Stimulated activated CD8-positive, alpha-beta memory T cell treated with anti-CD3 and anti-CD28 coated beads, Interleukin-4, amount 100 ng/mL, for 48 hours (primary cell): ENCODE results near the gene PDE7B.
"Not testable (repeated sequence)": the region's sequence is repeated elsewhere in the genome, so short reads cannot be mapped to it uniquely, and the experiment has no call there.

Source experiments
- DNase-seq: peaks from one replicate; pipeline ENCODE4 v3.0.0-alpha.2; 2020

The PDE7B gene

DNA sequence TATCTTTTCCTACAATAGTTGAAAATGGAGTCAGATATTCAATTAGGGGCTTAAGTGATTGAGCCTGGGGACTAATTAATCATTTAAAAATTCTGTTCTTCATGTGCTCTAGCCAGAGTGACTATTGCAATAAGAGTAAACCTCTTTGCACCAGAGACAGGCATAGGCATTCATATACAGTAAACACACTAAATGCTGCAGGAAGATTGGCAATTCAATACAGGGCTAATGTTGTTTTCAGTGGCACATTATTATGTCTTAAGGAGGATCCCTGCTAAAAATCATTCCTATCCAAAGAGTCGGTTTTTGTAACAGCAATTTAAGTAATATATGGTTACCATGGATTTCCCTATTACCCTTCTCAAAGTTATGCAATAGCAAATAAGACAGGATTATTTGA, 1.2 kb downstream of the PDE7B start:
- DNase-seq, result no peak

DNA sequence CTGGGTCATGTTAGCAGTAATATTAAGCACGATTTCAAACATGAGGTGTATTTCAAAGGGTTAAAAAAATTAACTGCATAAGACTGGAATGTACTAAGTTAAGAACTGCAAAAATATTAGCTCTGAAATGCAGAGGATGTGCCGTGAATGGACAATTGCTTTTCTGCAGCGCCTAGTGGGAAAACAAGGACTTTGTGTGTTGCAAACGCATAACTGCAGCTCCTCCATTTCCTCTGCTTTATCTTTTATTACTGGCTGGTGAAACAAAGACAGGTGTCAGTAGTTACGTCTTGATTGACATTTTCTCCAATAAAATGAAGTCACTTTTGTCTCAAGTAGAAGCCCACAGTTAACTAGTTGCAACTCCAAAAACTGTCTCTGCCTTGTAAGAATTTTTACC, 1.7 kb downstream of the PDE7B start:
- no peak for DNase-seq

DNA sequence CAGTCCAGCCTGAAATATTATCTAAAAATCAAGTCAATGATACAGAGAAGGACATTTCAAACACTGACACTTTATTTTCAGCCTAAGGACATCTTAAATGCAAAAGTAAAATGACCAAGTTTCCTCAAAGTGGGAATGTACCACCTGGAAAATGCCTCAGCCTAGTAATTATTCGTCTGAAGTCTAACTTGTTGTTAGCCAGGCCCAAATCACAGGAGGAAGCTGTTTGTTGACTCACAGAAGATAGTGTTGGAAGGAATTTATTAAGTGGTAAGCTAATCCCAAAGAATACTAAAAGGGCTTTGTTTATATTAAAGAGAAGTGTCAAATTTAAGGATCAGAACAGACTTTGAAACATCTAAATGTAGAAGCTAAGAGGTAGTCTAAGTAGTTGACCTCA, 2.5 kb downstream of the PDE7B start:
- no peak for DNase-seq

DNA sequence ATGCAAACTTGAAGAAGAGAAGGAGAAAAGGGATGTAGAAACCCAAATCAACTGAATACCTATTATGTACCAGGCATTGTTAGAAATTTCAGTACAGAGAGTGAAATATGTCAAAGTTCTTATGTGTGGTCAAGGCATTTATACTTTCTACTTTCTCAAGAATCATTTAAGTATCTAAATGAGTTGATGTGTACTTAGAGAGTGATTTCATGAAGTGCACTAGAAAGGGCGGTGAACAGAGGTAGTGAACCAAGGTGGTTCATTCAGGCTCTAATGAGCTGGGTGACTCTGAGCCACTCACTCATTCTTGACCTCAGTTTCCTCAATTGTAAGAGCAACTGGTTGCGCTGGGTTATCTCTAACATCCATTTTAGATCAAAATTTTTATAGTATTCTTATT, 3.3 kb downstream of the PDE7B start:
- DNase-seq, result no peak

DNA sequence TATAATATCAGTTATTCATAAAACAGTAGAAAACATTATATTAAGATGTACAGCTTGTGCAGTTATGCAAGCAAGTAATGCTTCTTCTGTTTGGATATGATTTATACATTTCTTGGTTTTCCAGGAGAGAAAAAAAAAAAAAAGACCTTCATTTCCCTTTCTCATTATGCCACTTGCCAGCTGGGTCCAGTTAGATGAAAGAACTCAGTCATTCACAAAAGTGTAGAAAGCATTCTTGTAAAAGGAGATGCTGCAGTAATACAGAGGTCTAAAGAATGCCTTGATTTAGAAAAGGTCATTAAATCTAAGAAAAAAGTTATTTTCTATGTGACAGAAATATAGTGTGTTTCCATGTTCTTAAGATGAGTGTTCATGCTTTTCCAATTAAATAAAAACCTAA, 7.4 kb downstream of the PDE7B start:
- no peak for DNase-seq

DNA sequence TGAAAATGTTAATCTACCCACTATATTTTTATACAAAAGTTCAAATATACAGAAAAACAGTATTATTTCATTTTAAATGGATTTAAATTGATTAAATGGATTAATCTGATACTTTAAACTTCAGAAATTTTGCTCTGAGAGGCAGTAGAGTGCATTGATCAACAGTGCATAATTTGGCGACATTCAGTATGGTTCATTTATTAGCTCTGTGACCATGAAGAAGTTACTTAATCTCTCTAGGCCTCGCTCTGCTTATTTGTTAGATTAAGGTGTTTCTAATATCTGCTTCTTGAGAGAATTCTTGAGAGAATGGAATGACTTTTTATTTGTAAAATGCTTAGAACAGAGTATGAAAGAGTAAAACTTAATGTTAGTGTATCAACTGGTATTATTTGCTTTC, 8.9 kb downstream of the PDE7B start:
- no peak for DNase-seq

DNA sequence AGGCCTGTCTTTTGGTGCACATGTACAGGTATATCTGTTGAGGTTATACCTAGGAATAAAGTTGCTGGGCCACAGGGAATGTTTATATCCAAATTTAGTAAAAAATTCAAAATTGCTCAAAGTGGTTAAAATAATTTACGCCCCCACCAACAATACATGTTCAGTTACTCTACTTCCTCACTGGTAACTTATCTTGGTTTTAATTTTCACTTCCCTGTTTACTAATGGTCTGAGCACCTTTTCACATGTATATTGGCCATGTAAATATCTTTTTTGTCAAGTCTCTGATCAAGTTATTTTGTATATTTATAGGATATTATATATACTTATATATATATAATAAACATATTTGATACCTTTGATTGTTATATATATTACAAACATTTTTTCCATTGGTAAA, 9.7 kb downstream of the PDE7B start:
- no peak for DNase-seq

DNA sequence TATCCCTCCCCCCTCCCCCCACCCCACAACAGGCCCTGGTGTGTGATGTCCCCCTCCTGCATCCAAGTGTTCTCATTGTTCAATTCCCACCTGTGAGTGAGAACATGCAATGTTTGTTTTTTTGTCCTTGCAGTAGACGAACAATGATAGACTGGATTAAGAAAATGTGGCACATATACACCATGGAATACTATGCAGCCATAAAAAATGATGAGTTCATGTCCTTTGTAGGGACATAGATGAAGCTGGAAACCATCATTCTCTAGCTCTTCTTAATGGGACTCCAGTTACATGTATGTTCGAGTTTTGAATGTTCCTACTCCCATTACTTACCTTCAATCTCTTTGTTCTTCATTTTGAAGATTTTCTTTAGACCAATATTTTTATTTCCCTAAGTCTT, 13.4 kb downstream of the PDE7B start:
- not testable (repeated sequence) for DNase-seq

DNA sequence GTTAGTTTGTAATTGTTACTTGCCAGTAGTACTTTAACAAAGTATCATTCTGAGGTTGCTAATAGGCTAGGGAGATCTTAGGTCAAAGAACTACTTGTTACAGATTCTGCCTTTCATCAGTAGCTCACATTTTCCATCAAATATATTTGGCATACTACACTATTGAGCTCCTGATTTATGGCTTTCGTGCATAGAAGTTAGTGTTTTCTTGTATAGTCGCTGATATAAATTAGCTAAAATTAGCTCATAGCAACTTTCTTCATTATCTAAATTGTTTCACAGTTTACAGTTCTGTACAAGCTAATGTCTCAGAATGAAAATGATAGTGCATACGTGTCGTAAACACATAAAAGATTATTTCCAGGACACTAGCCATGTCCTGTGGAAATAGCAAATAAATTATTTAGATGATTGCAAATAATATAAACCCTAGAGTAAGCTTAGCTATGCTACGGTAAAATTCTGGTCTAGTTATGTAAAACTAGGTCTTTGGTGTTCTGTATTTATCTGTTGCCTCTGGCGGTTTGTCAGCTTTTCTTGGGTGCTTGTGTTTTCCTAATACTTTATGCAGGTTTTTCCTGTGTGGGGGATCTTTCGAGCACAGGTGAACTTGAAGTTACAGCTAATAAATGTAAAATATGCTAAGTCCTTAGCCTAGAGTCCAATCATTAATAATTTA, 15.1 kb downstream of the PDE7B start:
- no peak for DNase-seq

DNA sequence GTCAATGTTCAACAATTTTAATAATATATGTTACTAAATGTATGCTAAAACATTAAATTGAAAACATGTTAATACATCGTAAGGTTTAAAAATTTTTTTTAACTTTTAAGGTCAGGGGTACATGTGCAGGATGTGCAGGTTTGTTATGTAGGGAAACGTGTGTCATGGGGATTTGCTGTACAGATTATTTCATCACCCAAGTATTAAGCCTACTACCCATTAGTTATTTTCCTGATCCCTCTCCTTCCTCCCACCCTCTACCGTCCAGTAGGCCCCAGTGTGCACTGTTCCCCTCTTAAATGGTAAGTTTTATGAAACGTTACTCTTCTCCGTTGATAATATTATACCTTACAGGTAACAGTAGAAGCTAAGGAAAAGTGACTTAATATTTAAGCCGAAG, 15.8 kb downstream of the PDE7B start:
- no peak for DNase-seq

DNA sequence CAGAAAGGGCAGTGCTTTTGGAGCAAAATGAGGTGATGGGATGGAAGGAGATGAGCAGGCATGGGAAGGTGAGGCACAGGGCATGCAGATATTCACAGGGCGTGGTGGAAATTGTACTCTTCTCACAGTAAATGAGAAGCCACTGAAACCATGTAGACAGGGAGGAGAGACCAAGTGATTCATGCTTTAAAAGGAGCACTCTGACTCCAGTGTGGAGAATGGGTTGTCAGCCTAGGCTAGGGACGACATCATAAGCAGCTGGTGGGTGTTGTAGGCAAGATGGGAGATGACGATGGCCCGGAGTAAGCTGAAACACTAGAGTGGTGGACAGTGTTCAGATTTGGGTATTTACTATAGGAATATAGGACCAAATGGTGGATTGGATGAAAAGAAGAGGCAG, 18.4 kb downstream of the PDE7B start:
- DNase-seq, result no peak

DNA sequence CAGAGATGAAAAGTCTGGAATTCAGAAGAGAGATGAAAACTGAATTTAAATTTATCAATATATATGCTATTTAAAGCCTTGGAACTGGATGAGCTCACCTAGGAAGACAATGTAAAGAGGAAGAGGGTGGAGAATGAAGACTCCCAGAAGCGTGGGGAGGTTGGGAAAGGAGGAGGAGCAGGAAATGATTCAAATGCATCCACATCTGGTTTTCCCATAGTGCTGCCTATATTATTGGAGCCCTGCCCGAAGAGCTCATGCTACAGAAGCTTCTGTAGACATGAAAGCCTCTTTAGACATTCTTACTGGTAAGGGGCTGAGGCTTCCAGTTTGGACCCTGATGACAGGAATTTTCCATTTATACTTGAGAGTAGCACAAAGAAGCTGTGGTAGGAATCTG, 19.2 kb downstream of the PDE7B start:
- no peak for DNase-seq

DNA sequence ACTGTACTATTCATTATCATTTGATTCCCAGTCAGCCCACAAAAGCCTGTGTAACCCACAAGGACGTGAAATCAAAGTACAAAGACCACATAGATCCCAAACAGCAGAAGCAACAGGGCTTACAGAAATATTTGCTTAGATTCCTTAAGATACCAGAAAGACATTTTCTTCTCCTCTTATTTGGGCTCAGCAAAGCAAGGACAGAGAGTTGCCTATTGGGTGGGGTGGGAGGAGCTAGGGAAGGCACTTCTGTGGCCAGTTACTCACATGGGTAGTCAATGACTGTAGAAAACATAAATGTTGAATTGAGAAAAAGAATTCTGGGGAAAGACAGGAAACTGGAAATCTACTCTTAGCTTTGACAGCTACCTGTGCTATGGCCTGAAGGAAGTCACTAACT, 19.8 kb downstream of the PDE7B start:
- DNase-seq, result no peak

DNA sequence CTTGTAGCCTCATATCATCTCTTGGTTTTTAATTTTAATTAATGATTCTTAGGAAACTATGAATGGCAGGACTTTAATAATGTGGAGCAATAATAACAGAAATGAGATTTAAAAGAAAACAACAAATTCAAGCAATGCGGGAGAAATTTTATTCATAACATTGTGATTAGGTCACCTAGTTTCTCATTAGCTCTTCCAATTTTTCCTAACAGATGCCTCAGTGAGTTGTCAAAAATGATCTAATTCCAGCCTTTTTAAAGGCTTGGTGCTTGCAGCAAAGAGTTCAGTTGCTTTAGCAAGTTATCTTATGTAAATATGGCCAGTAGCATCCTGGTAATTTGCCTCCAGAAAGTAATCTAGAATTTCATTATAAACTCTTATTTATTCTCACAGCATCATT, 20.4 kb downstream of the PDE7B start:
- no peak for DNase-seq

DNA sequence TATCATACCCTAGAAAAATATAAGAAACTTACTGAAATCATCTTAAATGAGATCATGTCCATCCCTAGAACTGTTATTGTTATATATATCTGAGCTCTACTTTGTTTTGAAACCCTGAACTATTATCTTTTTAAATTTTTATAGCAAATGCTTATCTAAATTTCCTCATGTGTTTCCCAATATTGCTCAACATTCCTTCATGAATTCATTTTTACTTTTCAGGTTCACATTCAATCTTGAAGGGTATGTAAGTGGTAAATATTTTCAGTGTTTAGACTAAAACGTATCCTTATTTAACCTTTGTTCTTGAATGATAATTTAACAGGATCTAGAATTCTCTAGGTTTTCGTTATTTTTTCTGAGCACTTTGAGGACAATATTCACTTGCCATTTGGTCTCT, 23.9 kb downstream of the PDE7B start:
- no peak for DNase-seq

DNA sequence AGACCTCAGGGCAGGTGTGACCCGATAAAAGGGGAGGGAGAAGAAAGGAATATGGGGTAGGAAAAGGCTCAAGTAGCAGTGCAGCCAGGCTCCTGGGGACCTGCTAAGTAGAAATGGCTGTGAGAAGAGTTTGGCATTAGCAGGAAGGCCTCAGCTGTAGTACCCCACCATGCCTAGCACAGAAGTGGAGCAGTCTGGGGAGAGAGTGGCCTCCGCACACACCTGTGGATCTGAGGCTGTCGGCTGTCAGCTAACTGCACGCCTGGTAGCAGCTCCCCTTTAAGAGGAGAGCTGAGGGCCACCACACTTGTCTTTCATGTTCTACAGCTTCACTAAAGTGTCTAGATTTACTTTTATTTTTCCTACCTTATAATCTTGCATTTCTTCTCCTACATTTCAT, 24.6 kb downstream of the PDE7B start:
- no peak for DNase-seq

DNA sequence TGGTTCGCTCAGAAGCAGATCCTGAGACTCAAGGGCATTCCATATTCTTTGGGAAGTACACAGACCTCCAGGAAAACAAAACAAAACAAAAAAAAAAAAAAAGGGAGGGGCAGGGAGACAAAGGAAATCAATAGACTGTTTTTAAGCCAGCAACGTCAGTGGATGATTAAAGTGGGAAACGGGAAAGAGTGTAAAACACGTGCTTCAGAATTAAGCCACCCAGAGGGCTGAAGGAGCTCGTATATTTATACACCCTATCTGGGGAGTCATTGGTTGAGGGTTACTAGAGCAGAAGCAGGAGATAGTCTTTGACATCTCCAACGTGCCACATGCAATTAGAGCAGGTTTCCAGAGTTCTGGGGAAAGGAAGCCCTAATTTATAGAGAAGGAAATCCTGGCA, 26.2 kb downstream of the PDE7B start:
- DNase-seq, result no peak

DNA sequence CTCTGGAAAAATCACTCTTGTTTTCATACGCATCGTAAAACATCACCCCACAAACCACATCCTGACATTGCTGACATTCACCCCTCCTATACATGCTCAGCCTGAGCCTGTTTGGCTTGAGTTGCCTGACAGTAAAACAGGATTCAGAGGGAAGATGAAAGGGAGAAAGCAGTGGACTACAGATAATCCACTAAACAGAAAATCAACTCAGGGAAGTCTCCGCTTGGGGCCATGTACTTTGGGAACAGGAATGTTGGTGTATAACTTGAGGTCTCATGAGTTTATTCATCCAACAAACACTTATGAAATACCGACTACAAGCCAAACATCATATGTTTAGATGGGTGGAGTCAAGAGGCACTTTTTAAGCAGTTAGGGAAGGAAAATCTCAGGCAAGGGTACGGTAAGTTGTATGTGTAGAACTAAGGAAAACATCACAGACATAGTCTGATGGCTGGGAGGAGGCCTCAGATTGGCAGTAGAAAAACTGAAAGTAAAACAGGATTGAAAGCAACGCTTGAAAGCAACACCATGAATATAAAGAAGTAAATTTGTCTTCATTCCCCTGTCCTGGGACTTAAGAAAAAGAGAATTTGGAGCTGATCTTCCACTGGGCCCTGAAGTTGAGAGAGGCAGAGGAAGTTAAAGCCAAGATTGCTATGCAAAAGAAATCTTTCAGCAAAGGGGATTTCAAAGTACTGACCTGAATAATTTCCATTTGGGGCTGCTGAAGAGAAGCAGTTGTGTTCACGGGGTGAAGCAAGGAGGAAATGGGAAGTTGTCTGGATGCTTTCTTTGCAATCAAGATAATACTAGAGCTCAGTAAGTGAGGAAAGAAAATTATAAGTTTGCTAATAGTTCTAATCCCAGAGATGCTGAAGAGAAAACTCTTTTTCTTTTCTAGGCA, 28.8 kb downstream of the PDE7B start:
- peak; percentile 51 for DNase-seq

DNA sequence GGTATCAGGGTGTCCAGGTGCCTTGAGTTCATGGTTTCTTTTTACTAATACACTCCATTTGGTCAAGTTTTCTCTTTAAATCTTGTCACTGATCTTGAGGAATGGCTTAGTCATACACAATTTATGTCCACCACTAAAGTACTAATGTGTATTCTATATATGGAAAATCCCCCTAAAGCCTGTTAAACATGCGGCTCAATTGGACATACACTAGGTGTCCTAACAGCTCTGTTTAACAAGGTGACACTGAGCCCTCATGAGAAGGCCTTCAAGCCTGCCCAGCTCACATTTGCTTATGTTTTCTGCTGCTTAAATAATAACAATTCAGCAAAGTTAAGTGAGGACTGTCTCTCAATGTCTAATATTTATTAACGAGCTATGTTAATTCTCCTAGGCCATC, 31.5 kb downstream of the PDE7B start:
- no peak for DNase-seq

DNA sequence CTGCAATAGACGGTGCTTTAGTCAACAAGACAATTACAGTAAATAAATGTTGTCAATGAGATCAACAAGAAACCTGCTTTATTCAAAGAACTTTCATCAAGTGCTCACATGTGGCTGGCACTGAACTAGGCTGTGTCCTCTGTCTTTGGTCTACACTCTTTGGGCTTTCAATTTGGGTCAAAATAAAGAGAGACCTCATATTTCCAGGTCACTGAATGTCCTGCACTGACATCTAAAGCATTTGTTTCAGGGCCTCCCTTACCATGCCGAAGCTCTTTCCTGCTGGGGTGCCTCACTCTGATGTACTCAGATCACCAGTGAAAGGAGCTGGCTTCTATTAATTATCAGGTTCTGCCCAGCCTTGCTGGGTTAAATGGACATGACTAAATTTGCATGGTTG, 32.0 kb downstream of the PDE7B start:
- DNase-seq, result no peak

DNA sequence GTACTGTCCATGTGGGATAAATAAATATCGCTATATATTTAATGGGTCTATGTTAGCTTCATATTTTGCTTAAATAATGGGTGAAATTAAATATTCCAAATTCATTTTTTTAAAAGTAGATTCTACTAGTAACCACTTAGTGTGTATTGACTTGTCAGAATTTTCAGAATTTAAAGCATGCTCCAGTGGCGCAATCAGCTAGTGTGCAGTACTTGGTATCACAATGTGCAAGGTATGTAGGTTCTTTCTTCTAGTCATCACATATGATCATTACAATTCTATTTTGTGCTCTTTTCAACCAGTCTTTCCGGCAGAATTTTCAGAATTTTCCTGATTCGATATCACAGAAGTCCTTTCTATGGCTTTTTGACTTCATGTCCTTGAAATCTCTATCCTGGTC, 32.6 kb downstream of the PDE7B start:
- DNase-seq, result no peak

DNA sequence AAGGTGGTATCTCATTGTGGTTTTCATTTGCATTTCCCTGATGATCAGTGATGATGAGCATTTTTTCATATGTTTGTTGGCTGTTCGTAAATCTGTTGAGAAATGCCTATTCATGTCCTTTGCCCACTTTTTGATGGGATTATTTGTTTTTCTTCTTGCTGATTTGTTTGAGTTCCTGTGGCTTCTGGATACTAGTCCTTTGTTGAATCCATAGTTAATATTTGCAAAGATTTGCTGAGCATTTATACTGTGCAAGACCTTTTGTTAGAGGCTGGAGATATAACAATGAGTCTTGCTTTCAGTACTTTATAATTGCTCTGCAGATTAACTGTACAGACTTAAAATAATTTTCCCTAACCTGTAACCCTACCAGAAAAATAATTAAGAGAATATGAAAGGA, 35.6 kb downstream of the PDE7B start:
- no peak for DNase-seq

DNA sequence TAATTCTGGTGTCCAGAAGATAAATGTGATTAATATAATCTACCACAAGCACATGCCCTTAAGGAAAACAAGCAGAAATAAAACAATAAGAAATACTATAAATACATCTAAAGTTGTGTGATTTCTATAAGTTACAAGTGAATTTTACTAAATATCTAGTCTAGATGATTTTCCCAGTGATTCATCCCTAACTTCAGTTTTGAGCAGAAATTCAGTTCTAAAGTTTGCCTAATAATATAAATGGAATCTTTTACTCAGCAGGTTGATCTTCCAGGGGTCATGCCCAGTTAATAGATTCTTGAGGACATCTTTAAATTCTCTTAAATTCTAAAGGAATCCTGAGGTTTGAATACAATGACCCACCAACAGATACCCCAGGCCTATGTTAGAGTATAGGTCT, 37.3 kb downstream of the PDE7B start:
- no peak for DNase-seq

DNA sequence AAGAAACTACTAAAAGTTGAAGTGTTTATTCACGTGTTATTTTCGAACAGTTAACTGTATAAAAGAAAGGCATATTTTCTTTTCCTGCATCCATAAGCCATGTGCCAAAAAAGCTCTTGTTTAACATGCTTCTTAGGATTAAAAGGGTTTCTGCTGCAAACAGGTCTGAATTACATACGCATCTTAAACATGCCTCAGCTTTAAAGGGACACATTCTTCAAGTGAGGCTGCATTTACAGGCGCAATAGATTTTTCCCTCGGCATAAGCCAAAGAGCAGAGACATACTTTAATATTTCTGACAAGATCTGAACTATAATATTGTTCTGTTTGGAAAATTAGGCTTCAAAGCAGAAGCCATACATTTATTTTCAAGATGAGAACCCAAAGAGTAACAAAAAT, 39.4 kb downstream of the PDE7B start:
- no peak for DNase-seq

DNA sequence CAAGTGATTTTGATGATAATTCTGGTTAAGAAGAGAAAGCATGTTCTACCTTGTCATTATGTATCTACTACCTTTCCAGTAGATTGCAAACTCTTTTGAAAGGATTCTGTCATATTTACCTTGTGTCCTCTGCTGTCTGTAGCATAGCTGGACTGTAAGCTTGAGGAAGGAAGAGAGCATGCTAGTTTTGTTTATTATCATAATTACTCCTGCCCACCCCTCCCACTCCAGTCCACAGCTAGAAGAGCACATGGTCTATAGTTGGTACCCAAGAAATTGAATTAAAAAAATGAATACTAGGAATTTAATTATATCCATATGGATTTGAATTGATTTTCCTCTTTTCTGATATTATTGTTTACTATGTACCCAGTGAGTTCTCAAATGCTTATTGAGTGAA, 40.2 kb downstream of the PDE7B start:
- no peak for DNase-seq
